ENCODE results near the gene NUDT14. TPM values are rescaled to one million over a fixed set of nuclear protein-coding genes. Genes with fewer than 3 reads are reported as not detected.

Gene NUDT14
- total RNA-seq, result 10 to 100 TPM; 17.9 to 87.5 (median 54.9) TPM

DNA sequence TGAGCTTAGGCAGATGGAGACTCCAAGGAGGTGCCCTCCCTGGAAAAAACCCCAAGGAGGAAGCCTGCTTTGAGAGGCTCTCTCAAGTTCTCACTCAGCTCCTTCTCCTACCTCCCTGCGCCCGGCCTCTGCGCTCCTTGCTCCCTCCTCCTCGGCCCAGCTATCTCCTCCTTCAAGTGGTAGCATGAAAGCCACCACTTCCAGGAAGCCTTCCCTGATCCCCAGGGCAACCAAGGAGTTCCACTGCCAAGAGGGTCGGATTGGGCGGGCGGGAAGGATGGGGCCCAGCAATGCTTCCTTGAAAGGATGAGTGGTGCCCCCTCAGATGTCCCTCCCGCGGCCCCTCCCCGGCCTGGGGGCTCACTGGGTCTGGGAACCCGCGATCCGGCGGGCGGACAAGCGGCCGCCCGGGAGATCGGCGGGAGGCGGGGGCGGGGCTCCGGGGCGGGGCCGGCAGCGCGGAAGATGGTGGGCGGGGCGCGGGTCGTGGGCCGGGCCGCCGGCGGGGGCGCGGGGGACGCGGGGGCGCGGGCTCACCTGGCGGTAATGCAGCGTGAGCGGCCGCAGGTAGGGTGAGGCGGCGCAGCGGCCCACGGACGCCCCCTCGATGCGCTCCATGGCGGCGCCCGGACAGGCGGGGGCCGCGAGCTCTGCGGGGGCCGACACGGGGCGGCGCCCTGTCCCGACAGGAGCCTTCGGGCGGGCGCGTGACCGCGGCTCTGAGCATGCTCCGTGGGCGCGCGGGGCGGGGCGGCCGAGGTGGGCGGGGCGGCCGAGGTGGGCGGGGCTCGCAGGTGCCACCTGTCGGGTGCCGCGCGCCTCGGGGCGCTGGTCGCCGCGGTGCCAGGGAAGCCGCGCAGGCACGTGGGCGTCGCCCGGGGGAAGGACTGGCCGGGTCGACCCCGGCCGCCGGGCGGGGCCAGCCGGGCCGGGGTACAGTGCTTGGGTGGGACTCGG is at the start of gene NUDT14:
TSS of gene NUDT14 (minus strand) at position 721 of the 957 bp plus-strand sequence. CDS start at position 618, 103 bp downstream.
- peak in 2 of 6 experiments; percentile 23 to 27 for TF ChIP-seq CTCF (IDR thresholded peaks at IDR 0.05)
- no peak for TF ChIP-seq POLR2AphosphoS5 (IDR thresholded peaks at IDR 0.05)
- no peak for TF ChIP-seq EP300 (IDR thresholded peaks at IDR 0.05)
- peak in 1 of 4 donors; percentile 55 for TF ChIP-seq POLR2A (IDR thresholded peaks at IDR 0.05)
- Histone ChIP-seq H3K27ac (peak within 1 kb of the TSS; percentile 53 to 89 (median 72)), H3K4me1 (peaks cover 20 to 37% (median 25%) of the 10 kb centered on the region in 4 donors), H3K9me3 (no peaks in the 10 kb centered on the region), H3K27me3 (no peaks in the 10 kb centered on the region), H3K4me3 (peak within 1 kb of the TSS; percentile 52 to 74 (median 64)), H3K36me3 (no peaks in the 10 kb centered on the region)
- ATAC-seq (ENCODE audit: low FRiP score in 2 of 2) (peak; percentile 69 to 80), DNase-seq (peak; percentile 88 to 98)
- WGBS, 2 donors, result 1 to 3% methylated on average over 23 to 59 of the region's 106 CpGs

DNA sequence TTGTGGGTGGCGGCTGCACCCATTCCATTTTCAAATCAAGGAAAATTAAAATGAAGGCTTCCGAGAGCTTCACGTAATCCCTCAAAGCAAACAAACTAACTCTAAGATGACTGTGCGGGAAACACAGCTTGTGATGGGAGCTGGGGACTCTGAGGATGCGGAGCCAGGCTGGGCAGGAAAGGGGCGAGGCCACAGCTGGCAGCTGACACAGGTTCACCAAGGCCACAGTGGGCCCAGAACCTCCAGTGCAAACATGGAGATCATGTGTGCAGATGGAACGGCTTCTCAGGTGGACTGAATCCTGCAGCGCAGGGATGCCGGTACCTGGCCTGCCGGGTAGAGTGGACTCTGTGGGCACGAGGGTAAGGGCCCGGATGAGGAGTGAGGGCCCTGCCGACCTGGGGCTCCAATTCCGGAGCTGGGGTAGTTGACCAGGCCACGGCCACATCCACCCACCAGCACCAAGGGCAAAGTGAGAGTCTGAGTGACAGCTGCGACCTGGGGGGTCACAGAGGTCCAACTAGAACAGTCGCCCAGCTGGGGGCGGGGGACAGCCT is 48.1 kb upstream of the NUDT14 start:
- Histone ChIP-seq H3K4me3 (no peak overlapping the region), H3K4me1 (peaks cover 0 to 5% (median 2%) of the 10 kb centered on the region in 4 donors), H3K27me3 (no peaks in the 10 kb centered on the region), H3K36me3 (peaks cover 0 to 29% (median 24%) of the 10 kb centered on the region in 4 donors), H3K27ac (no peak overlapping the region), H3K9me3 (no peaks in the 10 kb centered on the region)
- no peak for ATAC-seq (ENCODE audit: low FRiP score in 2 of 2)
- TF ChIP-seq CTCF (IDR thresholded peaks at IDR 0.05), result no peak
- no peak for TF ChIP-seq EP300 (IDR thresholded peaks at IDR 0.05)
- no peak for TF ChIP-seq POLR2A (IDR thresholded peaks at IDR 0.05)
- no peak for TF ChIP-seq POLR2AphosphoS5 (IDR thresholded peaks at IDR 0.05)
- 86 to 93% methylated on average over 8 to 15 of the region's 18 CpGs for WGBS, 2 donors
- DNase-seq, result peak in 1 of 2 donors; percentile 49

- no peak overlapping the region for H3K27ac ChIP-seq
- WGBS, 2 donors, result 71 to 80% methylated on average over 17 of the region's 17 CpGs
- no peak overlapping the region for H3K4me3 ChIP-seq
- H3K4me1 ChIP-seq, result peaks cover 0 to 5% (median 2%) of the 10 kb centered on the region in 4 donors
- H3K9me3 ChIP-seq, result no peaks in the 10 kb centered on the region
- DNase-seq, result peak in 1 of 2 donors; percentile 71
- no peaks in the 10 kb centered on the region for H3K27me3 ChIP-seq
- TF ChIP-seq POLR2A (IDR thresholded peaks at IDR 0.05), result no peak
- TF ChIP-seq EP300 (IDR thresholded peaks at IDR 0.05), result no peak
- TF ChIP-seq CTCF (IDR thresholded peaks at IDR 0.05), result no peak
- no peak for TF ChIP-seq POLR2AphosphoS5 (IDR thresholded peaks at IDR 0.05)
- peak in 1 of 2 donors; percentile 35 for ATAC-seq (ENCODE audit: low FRiP score in 2 of 2)
- peaks cover 0 to 33% (median 24%) of the 10 kb centered on the region in 4 donors for H3K36me3 ChIP-seq
Measured at GRCh38 chr14:105228562-105228961, 47.5 kb upstream of the NUDT14 start.

- DNase-seq (peak in 1 of 2 donors; percentile 53), ATAC-seq (ENCODE audit: low FRiP score in 2 of 2) (no peak)
- H3K36me3 ChIP-seq, result peaks cover 0 to 39% (median 24%) of the 10 kb centered on the region in 4 donors
- 93 to 98% methylated on average over 12 to 13 of the region's 14 CpGs for WGBS, 2 donors
- H3K4me1 ChIP-seq, result peaks cover 0 to 5% (median 2%) of the 10 kb centered on the region in 4 donors
- TF ChIP-seq CTCF (IDR thresholded peaks at IDR 0.05) (no peak), EP300 (IDR thresholded peaks at IDR 0.05) (no peak), POLR2A (IDR thresholded peaks at IDR 0.05) (no peak)
- H3K4me3 ChIP-seq, result no peak overlapping the region
- no peak overlapping the region for H3K27ac ChIP-seq
- H3K9me3 ChIP-seq, result no peaks in the 10 kb centered on the region
- no peaks in the 10 kb centered on the region for H3K27me3 ChIP-seq
Measured at GRCh38 chr14:105227346-105227745, 46.2 kb upstream of the NUDT14 start.
